Measurements from ENCODE around the gene RANBP10.

Gene RANBP10

DNA sequence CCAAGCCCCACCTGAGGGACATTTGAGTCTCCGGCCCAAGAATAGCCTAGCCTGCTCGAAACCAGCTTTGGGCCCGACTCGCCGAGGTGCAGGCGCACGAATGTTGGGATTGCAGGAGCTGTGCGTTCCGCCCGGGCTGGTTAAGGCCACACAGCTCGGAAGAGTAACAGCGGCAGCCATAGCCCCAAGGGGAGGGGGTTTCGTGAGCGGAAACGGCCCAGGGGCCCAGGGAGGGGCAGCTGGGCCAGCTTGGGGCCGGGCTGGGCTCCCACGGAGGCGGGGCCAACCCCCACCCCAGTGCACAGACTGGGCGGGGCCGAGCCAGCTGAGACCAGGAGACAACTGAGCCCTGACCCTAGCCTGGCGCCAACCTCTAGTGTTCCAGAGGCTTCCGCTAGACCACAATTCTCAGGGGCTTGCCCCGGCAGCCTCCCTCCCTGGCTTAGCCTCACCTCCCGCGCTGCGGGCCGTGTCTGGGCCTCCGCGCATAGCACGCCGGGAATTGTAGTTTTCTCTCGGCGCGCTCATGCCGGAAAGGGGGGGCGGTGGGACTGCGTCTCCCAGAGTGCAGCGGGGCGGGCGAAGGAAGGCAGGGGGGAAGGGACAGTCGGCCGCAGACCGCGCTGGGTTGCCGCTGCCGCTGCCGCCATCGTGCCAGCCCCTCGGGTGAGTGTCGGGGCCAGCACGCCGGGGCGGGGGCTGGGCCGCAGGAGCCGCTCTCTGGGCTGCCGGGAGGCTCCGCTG lies 40.1 kb upstream of the RANBP10 start, which contains the start of gene NUTF2:
Gene NUTF2 (plus strand): TSS at position 614 of the 744 bp plus-strand sequence. CDS start 18,198 bp downstream, outside the sequence.
- peak within 1 kb of the TSS; percentile 89 for H3K27ac ChIP-seq
- peak; percentile 98 for DNase-seq
- H3K27me3 ChIP-seq (ENCODE audit: insufficient read depth, low read depth, severe bottlenecking) = no peaks in the 10 kb centered on the region
- peaks cover 53% of the 10 kb centered on the region for H3K36me3 ChIP-seq
- H3K9me3 ChIP-seq (ENCODE audit: severe bottlenecking) = no peaks in the 10 kb centered on the region
- peak within 1 kb of the TSS; percentile 90 for H3K4me3 ChIP-seq (ENCODE audit: low read depth, low read length)
- TF ChIP-seq, protein P1, sequence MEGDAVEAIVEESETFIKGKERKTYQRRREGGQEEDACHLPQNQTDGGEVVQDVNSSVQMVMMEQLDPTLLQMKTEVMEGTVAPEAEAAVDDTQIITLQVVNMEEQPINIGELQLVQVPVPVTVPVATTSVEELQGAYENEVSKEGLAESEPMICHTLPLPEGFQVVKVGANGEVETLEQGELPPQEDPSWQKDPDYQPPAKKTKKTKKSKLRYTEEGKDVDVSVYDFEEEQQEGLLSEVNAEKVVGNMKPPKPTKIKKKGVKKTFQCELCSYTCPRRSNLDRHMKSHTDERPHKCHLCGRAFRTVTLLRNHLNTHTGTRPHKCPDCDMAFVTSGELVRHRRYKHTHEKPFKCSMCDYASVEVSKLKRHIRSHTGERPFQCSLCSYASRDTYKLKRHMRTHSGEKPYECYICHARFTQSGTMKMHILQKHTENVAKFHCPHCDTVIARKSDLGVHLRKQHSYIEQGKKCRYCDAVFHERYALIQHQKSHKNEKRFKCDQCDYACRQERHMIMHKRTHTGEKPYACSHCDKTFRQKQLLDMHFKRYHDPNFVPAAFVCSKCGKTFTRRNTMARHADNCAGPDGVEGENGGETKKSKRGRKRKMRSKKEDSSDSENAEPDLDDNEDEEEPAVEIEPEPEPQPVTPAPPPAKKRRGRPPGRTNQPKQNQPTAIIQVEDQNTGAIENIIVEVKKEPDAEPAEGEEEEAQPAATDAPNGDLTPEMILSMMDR (IDR thresholded peaks at IDR 0.05; ENCODE audit: low read depth, low read length) = no peak

DNA sequence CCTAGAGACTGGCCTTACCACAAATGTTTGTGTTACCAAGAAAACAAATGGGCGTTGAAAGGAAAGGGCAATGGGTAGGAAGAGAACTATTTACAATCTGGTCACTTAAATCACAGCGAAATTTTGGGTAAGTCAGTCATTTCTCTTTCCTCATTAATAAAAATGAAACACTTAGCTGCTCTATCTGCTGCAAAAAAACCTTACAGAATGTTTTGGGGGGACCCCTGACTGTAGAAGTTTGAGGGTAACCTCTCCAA lies 39.6 kb upstream of the RANBP10 start:
- H3K36me3 ChIP-seq = peaks cover 48% of the 10 kb centered on the region
- DNase-seq = no peak
- peak overlapping the region; percentile 89 for H3K27ac ChIP-seq
- peak overlapping the region; percentile 90 for H3K4me3 ChIP-seq (ENCODE audit: low read depth, low read length)
- TF ChIP-seq, protein P1 (IDR thresholded peaks at IDR 0.05; ENCODE audit: low read depth, low read length) = no peak
- no peaks in the 10 kb centered on the region for H3K9me3 ChIP-seq (ENCODE audit: severe bottlenecking)
- no peaks in the 10 kb centered on the region for H3K27me3 ChIP-seq (ENCODE audit: insufficient read depth, low read depth, severe bottlenecking)

DNA sequence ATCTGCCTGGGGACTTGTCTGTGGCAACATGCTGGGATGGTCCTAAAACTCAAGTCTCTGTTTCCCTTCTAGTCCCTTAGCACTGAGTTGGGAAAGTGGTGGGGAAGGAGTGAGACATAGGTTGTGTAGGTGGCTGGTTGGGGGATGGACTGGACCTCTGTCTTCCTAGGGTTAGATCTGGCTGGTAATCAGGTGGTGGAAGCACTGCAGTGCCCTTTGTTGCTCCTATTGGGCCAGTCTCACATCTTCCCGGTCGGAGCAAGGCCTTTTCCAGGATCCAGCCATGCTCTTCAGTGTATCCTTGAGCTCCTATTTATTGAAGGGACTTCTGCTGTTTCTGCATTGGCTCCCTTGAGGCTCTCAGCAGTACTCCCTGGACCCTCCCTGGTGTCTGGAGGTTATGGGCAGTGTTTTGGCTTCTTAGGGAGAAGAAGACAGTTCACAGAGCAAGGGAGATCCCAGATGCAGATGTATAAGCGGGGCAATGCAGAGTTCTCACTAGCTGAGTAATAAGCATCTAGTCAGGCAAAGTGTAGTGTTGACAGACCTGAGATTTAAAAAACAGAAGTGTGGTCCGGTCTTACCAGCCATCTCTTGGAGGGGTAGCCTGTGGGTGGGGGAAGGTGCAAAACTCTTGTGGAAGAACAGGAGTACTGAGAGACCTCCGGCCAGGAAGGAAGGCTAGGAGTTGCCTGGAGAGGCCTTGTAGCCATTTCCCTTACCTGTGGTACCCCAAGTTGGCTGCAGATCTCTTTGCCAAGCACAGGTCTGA lies 39.1 kb upstream of the RANBP10 start:
- Histone ChIP-seq H3K9me3 (ENCODE audit: severe bottlenecking) (no peaks in the 10 kb centered on the region), H3K27ac (peak overlapping the region; percentile 89), H3K27me3 (ENCODE audit: insufficient read depth, low read depth, severe bottlenecking) (no peaks in the 10 kb centered on the region), H3K4me3 (ENCODE audit: low read depth, low read length) (peak overlapping the region; percentile 90), H3K36me3 (peaks cover 43% of the 10 kb centered on the region)
- TF ChIP-seq, protein P1 (IDR thresholded peaks at IDR 0.05; ENCODE audit: low read depth, low read length) = no peak
- no peak for DNase-seq

DNA sequence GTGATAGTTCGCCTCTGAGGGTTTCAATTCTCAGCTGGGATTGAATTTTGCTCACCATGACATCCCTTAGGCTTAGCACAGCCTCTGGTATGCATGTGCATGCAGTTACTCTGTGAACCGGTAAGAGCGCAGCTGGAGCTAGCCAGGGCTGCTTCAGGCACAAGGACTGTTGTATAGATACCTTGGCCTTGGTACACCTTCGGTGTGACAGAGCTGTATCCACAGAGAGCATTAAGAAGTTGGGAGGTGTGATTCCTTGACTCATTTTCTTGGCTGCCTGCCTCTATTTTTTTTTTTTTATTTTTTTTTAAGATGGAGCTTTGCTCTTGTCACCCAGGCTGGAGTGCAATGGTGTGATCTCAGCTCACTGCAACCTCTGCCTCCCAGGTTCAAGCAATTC lies 38.1 kb upstream of the RANBP10 start:
- no peaks in the 10 kb centered on the region for H3K9me3 ChIP-seq (ENCODE audit: severe bottlenecking)
- H3K4me3 ChIP-seq (ENCODE audit: low read depth, low read length) = no peak overlapping the region
- TF ChIP-seq, protein P1 (IDR thresholded peaks at IDR 0.05; ENCODE audit: low read depth, low read length) = no peak
- no peak overlapping the region for H3K27ac ChIP-seq
- DNase-seq = no peak
- no peaks in the 10 kb centered on the region for H3K27me3 ChIP-seq (ENCODE audit: insufficient read depth, low read depth, severe bottlenecking)
- H3K36me3 ChIP-seq = peaks cover 35% of the 10 kb centered on the region

DNA sequence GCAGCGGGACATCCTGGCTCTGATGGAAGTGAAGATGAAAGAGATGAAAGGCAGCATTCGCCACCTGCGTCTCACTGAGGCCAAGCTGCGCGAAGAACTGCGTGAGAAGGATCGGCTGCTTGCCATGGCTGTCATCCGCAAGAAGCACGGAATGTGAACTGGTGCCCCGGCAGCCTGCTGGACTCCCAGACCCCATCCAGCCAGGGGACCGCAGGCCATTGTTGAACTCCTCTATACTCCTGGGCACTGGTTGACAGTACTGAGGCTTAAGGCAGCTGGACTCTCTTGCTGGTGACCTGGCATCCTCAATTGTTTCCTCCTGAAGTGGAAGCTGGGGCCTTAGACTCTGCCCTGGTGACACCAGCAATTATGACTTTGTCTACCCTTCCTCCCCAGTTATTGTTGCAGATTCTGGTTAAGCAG lies 37.0 kb upstream of the RANBP10 start:
- no peaks in the 10 kb centered on the region for H3K27me3 ChIP-seq (ENCODE audit: insufficient read depth, low read depth, severe bottlenecking)
- no peak for DNase-seq
- H3K4me3 ChIP-seq (ENCODE audit: low read depth, low read length) = peak overlapping the region; percentile 84
- H3K27ac ChIP-seq = no peak overlapping the region
- H3K36me3 ChIP-seq = peaks cover 28% of the 10 kb centered on the region
- TF ChIP-seq, protein P1 (IDR thresholded peaks at IDR 0.05; ENCODE audit: low read depth, low read length) = no peak; the same call in 1 of the 2 replicates
- H3K9me3 ChIP-seq (ENCODE audit: severe bottlenecking) = no peaks in the 10 kb centered on the region

Measured in WERI-Rb-1 (cell line).